HG03354 (cell line): ENCODE results near the gene SIPA1L3.

ENCODE experiments used
- ATAC-seq: cut with Tn5 transposase; IDR thresholded peaks from one replicate; pipeline ENCODE4 v1.9.1; 2021; ENCODE audit warnings: mild to moderate bottlenecking; ENCODE audit not compliant: unreplicated experiment, poor library complexity, severe bottlenecking

Gene SIPA1L3

GRCh38 chr19:38234615-38235014 is 327.6 kb downstream of the SIPA1L3 start:
- no peak for ATAC-seq

- ATAC-seq, result no peak
Measured at GRCh38 chr19:38239816-38240215, 332.8 kb downstream of the SIPA1L3 start.

- ATAC-seq, result no peak
Measured at GRCh38 chr19:38243279-38243673, 336.3 kb downstream of the SIPA1L3 start.

GRCh38 chr19:38245826-38246498 is 339.0 kb downstream of the SIPA1L3 start:
- ATAC-seq, result no peak

- ATAC-seq, result no peak
Measured at GRCh38 chr19:38247126-38247525, 340.1 kb downstream of the SIPA1L3 start.

GRCh38 chr19:38247734-38248268 is 340.8 kb downstream of the SIPA1L3 start:
- ATAC-seq, result no peak

- no peak for ATAC-seq
Measured at GRCh38 chr19:38248421-38248820, 341.4 kb downstream of the SIPA1L3 start.

GRCh38 chr19:38250428-38250820 is 343.4 kb downstream of the SIPA1L3 start:
- no peak for ATAC-seq

GRCh38 chr19:38250821-38251563 is 344.0 kb downstream of the SIPA1L3 start:
- no peak for ATAC-seq

- no peak for ATAC-seq
Measured at GRCh38 chr19:38251564-38252051, 344.6 kb downstream of the SIPA1L3 start.

- ATAC-seq, result no peak
Measured at GRCh38 chr19:38252385-38252784, 345.4 kb downstream of the SIPA1L3 start.

- ATAC-seq, result no peak
Measured at GRCh38 chr19:38252941-38253691, 346.1 kb downstream of the SIPA1L3 start.

GRCh38 chr19:38253788-38254187 is 346.8 kb downstream of the SIPA1L3 start:
- no peak for ATAC-seq

GRCh38 chr19:38255383-38256014 is 348.5 kb downstream of the SIPA1L3 start:
- ATAC-seq, result no peak
